ENCODE measurements around the gene C5orf15. TPM values are rescaled to one million over a fixed set of nuclear protein-coding genes. Genes with fewer than 3 reads are reported as not detected.
A peak's percentile ranks its signal among the peaks of the same experiment; 100 is the strongest.

Gene C5orf15
- total and polyA plus RNA-seq, 9 of the 15 experiments (the other 6 are each of a cell fraction or from before 2014, with no cell fraction given) = 23.3 to 50.7 (median 35.5) TPM

DNA sequence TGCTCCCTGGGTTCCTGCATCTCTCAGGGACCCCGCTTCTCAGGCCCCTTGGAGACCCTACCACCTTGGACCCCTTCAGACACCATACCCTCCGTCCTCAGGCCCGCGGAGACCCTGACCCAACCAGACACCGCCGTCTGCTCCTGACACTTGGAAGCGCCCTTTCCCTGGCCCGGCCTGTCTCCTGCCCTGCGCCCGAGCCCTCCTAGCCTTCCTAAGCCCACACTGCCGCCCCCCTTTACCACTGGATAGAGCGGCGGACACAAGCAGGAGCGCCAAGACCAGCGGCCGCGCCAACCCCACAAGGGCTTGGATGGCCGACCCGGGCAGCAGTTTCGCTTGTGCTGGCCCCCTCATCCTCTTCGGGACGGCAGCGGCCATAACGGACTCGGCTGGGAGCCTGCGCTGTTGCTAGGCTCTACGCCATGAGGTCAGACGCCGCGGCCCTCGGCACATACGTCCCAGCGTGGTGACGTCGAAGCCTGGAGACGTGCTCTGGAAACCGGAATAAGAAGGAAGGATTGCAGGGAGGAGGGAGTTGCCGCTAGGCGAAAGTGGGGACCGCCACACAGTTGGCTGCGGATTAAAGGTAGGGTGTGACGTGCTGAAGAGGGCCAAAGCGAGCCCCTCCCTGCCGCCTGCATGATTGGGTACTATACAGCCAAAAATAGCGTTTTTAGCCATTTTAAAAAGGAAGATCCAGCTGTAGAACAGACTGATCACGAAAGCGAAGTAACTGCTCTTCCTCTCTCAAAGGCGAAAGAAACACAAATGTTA, at the start of gene C5orf15 (continued):
- TF ChIP-seq, protein P1, sequence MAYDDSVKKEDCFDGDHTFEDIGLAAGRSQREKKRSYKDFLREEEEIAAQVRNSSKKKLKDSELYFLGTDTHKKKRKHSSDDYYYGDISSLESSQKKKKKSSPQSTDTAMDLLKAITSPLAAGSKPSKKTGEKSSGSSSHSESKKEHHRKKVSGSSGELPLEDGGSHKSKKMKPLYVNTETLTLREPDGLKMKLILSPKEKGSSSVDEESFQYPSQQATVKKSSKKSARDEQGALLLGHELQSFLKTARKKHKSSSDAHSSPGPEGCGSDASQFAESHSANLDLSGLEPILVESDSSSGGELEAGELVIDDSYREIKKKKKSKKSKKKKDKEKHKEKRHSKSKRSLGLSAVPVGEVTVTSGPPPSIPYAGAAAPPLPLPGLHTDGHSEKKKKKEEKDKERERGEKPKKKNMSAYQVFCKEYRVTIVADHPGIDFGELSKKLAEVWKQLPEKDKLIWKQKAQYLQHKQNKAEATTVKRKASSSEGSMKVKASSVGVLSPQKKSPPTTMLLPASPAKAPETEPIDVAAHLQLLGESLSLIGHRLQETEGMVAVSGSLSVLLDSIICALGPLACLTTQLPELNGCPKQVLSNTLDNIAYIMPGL (CRISPR knock-in tag; IDR thresholded peaks at IDR 0.05) = peak; percentile 14; the same call in 1 of the 2 replicates
- TF ChIP-seq HNRNPUL1 (IDR thresholded peaks at IDR 0.05; ENCODE audit: low read length) = no peak
- TF ChIP-seq, protein P2, sequence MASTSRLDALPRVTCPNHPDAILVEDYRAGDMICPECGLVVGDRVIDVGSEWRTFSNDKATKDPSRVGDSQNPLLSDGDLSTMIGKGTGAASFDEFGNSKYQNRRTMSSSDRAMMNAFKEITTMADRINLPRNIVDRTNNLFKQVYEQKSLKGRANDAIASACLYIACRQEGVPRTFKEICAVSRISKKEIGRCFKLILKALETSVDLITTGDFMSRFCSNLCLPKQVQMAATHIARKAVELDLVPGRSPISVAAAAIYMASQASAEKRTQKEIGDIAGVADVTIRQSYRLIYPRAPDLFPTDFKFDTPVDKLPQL (IDR thresholded peaks at IDR 0.05; ENCODE audit: extremely low read depth, insufficient read length) = no peak
- TF ChIP-seq PTRF (tag; IDR thresholded peaks at IDR 0.05) = no peak
- peak; percentile 19; the same call in 1 of the 2 replicates for TF ChIP-seq TCF3 (CRISPR knock-in tag; IDR thresholded peaks at IDR 0.05)
- no peak for TF ChIP-seq EZH2 (IDR thresholded peaks at IDR 0.05; ENCODE audit: borderline replicate concordance, low read depth, low read length)
- no peak for TF ChIP-seq BMI1 (IDR thresholded peaks at IDR 0.05; ENCODE audit: low read length)

Measured in K562 (cell line).